Measurements from ENCODE around the gene GJC1.

GJC1 gene

DNA sequence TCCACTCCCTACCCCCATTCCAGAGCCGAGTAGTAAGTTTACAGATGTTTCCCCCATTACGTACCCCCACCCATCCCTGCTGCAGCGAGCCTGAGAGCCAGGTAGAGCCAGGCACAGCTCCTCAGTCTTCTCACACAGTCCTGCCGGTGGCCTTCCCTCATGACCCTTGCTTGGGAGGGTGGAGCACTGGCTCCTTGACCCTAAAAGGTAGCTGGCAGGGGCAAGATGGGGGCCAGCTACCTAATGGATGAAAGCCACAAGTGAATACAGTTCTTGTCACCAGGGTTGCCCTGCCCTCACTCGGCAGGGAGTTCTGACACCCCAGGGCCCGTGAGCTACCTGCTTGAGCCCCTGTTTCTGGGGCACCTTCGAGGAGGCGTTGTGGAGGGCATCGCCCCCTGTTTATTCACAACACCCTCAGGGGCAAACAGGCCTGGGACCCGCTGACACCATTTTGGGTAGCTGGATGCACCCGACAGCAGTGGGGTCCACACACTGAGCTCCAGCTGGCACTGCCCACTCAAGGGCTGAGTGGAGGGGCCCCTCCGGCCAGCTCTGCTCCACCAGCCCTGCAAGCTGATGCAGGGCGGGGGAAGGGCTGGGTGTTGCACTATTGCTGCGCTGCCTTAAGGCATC lies 49.1 kb downstream of the GJC1 start:
- TF ChIP-seq, protein P1, sequence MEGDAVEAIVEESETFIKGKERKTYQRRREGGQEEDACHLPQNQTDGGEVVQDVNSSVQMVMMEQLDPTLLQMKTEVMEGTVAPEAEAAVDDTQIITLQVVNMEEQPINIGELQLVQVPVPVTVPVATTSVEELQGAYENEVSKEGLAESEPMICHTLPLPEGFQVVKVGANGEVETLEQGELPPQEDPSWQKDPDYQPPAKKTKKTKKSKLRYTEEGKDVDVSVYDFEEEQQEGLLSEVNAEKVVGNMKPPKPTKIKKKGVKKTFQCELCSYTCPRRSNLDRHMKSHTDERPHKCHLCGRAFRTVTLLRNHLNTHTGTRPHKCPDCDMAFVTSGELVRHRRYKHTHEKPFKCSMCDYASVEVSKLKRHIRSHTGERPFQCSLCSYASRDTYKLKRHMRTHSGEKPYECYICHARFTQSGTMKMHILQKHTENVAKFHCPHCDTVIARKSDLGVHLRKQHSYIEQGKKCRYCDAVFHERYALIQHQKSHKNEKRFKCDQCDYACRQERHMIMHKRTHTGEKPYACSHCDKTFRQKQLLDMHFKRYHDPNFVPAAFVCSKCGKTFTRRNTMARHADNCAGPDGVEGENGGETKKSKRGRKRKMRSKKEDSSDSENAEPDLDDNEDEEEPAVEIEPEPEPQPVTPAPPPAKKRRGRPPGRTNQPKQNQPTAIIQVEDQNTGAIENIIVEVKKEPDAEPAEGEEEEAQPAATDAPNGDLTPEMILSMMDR (IDR thresholded peaks at IDR 0.05): no peak
- H3K27ac Mint-ChIP-seq: no peak overlapping the region
- no peaks in the 10 kb centered on the region for H3K9me3 Mint-ChIP-seq
- no peaks in the 10 kb centered on the region for H3K36me3 Mint-ChIP-seq (ENCODE audit: low read depth)
- peaks cover 17% of the 10 kb centered on the region for H3K4me1 Mint-ChIP-seq
- DNase-seq: no peak
- peaks cover 24% of the 10 kb centered on the region for H3K27me3 Mint-ChIP-seq (ENCODE audit: low read depth, poor library complexity)
- H3K4me3 Mint-ChIP-seq: no peak overlapping the region

DNA sequence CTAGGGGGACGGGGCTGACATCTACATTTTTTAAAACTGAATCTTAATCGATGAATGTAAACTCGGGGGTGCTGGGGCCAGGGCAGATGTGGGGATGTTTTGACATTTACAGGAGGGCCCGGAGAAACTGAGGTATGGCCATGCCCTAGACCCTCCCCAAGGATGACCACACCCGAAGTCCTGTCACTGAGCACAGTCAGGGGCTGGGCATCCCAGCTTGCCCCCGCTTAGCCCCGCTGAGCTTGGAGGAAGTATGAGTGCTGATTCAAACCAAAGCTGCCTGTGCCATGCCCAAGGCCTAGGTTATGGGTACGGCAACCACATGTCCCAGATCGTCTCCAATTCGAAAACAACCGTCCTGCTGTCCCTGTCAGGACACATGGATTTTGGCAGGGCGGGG lies 49.9 kb downstream of the GJC1 start:
- H3K27me3 Mint-ChIP-seq (ENCODE audit: low read depth, poor library complexity): peaks cover 22% of the 10 kb centered on the region
- no peak overlapping the region for H3K4me3 Mint-ChIP-seq
- DNase-seq: no peak
- H3K4me1 Mint-ChIP-seq: peaks cover 17% of the 10 kb centered on the region
- TF ChIP-seq, protein P1 (IDR thresholded peaks at IDR 0.05): no peak
- H3K27ac Mint-ChIP-seq: no peak overlapping the region
- no peaks in the 10 kb centered on the region for H3K36me3 Mint-ChIP-seq (ENCODE audit: low read depth)
- H3K9me3 Mint-ChIP-seq: no peaks in the 10 kb centered on the region

DNA sequence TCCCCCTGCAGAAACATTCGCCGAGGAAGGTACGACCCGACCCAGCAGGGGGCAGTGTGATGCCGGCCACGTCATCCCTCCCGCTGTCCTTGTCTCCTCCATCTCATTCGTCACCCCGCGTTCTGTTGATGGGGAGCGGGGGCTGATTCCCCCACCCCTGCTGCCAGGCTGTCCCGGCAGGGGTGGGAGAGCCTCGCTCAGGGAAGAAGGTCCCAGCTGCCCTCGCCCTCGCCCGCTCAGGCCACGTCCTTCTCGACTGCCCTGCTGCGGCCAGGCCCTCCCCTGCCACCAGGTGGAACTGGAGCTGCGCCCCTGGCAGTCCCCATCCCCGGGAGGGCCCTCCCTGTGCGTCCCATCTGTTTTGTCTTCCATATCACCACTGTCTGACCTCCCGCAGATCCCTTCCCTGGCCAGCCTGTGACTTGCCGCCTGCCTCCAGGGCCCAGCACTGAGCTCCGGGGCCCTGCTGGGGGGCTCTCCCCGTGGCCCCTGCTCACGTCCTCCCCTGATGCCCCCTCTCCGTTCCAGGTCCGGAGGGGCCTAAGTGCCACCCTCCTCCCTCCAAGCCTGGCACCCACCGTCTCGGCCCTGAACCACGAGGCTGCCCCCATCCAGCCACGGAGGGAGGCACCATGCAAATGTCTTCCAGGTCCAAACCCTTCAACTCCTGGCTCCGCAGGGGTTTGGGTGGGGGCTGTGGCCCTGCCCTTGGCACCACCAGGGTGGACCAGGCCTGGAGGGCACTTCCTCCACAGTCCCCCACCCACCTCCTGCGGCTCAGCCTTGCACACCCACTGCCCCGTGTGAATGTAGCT lies 50.7 kb downstream of the GJC1 start:
- DNase-seq: peak; percentile 87
- Mint-ChIP-seq H3K27ac (no peak overlapping the region), H3K36me3 (ENCODE audit: low read depth) (no peaks in the 10 kb centered on the region), H3K9me3 (no peaks in the 10 kb centered on the region), H3K27me3 (ENCODE audit: low read depth, poor library complexity) (peaks cover 21% of the 10 kb centered on the region), H3K4me3 (peak overlapping the region; percentile 66), H3K4me1 (peaks cover 17% of the 10 kb centered on the region)
- TF ChIP-seq, protein P1 (IDR thresholded peaks at IDR 0.05): peak; percentile 88

DNA sequence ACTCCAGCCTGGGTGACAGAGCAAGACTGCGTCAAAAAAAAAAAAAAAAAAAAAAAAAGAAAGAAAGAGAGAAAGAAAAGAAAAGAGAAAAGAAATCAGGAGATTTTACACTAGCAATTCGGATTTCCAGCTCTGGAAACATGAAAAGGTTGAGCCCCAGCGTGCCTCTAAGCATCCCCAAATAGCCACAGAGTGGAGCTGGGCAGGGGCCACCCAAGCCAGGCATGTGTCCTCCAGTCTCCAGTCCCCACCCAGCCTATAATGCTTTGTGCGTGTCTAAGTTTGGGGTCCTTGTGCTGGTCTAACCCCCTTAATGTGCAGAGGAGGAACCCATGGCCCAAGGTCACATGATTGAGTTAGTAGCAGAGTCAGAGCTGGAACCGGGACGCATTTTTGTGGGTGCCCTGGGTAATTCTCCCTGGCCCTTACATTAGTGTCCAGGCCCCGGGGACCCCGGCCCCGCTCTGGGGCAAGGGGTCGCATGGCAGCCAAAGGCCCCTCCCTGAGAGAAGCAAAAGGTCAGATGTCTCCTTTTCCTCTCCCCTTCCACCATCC lies 51.4 kb downstream of the GJC1 start:
- Mint-ChIP-seq H3K27ac (no peak overlapping the region), H3K4me1 (peaks cover 17% of the 10 kb centered on the region), H3K9me3 (no peaks in the 10 kb centered on the region), H3K36me3 (ENCODE audit: low read depth) (no peaks in the 10 kb centered on the region), H3K27me3 (ENCODE audit: low read depth, poor library complexity) (peaks cover 24% of the 10 kb centered on the region), H3K4me3 (peak overlapping the region; percentile 66)
- DNase-seq: no peak
- TF ChIP-seq, protein P1 (IDR thresholded peaks at IDR 0.05): no peak

DNA sequence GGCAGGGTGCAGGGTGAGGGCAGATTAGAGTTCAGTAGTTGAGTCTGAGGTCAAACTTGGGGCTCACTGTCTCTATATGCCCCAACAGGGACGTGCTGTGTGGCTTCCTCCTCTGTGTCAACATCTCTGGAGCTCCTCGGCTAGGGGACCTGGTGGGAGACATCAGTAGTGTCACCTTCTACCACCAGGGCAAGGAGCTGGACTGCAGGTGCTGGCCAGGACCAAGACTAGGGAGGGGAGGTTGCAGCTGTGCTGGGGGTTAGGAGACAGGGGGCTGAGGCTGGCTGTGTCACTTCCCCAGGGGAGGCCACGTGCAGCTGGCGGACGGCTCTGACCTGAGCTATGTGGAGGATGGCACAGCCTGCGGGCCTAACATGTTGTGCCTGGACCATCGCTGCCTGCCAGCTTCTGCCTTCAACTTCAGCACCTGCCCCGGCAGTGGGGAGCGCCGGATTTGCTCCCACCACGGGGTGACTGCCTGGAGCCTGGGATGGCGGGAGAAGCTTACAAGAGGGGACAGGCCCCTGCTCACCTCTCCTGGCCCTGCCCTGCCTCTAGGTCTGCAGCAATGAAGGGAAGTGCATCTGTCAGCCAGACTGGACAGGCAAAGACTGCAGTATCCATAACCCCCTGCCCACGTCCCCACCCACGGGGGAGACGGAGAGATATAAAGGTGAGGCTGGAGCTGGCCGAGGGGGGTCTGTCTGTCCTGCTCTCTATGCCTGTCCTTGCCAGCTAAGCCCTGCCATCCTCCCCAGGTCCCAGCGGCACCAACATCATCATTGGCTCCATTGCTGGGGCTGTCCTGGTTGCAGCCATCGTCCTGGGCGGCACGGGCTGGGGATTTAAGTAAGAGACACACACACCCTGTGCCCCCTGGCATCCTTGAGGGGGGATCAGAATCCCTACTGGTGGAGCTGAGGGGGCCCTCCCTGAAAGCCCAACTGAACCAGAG lies 52.4 kb downstream of the GJC1 start:
- Mint-ChIP-seq H3K4me1 (peaks cover 14% of the 10 kb centered on the region), H3K27ac (no peak overlapping the region), H3K27me3 (ENCODE audit: low read depth, poor library complexity) (peaks cover 30% of the 10 kb centered on the region), H3K4me3 (no peak overlapping the region), H3K36me3 (ENCODE audit: low read depth) (no peaks in the 10 kb centered on the region), H3K9me3 (no peaks in the 10 kb centered on the region)
- no peak for DNase-seq
- TF ChIP-seq, protein P1 (IDR thresholded peaks at IDR 0.05): no peak

All from nephron progenitor cell (in vitro differentiated cells).